PFSK-1 (cell line): Measurements from ENCODE around the gene EML1.

Source experiments
- FOXP2 ChIP-seq: optimal IDR thresholded peaks from 2 replicates; pipeline ENCODE3; 2011; ENCODE audit warnings: borderline replicate concordance, control low read depth, inconsistent platforms; ENCODE audit not compliant: insufficient read depth; ENCODE audit errors: extremely low read length, extremely low read depth
- POLR2AphosphoS5 ChIP-seq: IDR thresholded peaks from 2 replicates; pipeline ENCODE4 v1.6.1; 2012; ENCODE audit warnings: low read depth, mild to moderate bottlenecking, control low read depth, low read length, moderate library complexity
- REST ChIP-seq, 2 experiments: IDR thresholded peaks; 2 replicates each; pipeline versions ENCODE4 v1.6.1 to v1.8.0; 2011 to 2012; ENCODE audit warnings: low read depth in 2 of 2, low read length in 2 of 2, control low read depth in 1 of 2, inconsistent platforms in 1 of 2, mild to moderate bottlenecking in 1 of 2, moderate library complexity in 1 of 2; ENCODE audit not compliant: insufficient read depth in 1 of 2
- SIN3A ChIP-seq: IDR thresholded peaks from 2 replicates; pipeline ENCODE4 v1.6.1; 2012; ENCODE audit warnings: mild to moderate bottlenecking, low read length, moderate library complexity, borderline replicate concordance; ENCODE audit not compliant: insufficient read depth
- TAF1 ChIP-seq: IDR thresholded peaks from 2 replicates; pipeline ENCODE4 v1.6.1; 2012; ENCODE audit warnings: low read length, control low read depth, borderline replicate concordance; ENCODE audit not compliant: insufficient read depth

Gene EML1

GRCh38 chr14:99938896-99939295 lies 145.7 kb downstream of the EML1 start:
- TF ChIP-seq SIN3A (no peak), TAF1 (no peak), POLR2AphosphoS5 (no peak), REST (IDR thresholded peaks at IDR 0.05; ENCODE audit: insufficient read depth in 1 of 2, low read depth in 2 of 2, low read length in 2 of 2) (no peak), FOXP2 (no peak)

- TF ChIP-seq POLR2AphosphoS5, result no peak
- TF ChIP-seq TAF1, result no peak
- TF ChIP-seq FOXP2, result no peak
- no peak for TF ChIP-seq SIN3A
- no peak for TF ChIP-seq REST (IDR thresholded peaks at IDR 0.05; ENCODE audit: insufficient read depth in 1 of 2, low read depth in 2 of 2, low read length in 2 of 2)
Observed at GRCh38 chr14:99939421-99939820, 146.2 kb downstream of the EML1 start.

GRCh38 chr14:99940064-99940463 lies 146.9 kb downstream of the EML1 start:
- TF ChIP-seq REST (IDR thresholded peaks at IDR 0.05; ENCODE audit: insufficient read depth in 1 of 2, low read depth in 2 of 2, low read length in 2 of 2) (no peak), POLR2AphosphoS5 (no peak), FOXP2 (no peak), TAF1 (no peak), SIN3A (no peak)

DNA sequence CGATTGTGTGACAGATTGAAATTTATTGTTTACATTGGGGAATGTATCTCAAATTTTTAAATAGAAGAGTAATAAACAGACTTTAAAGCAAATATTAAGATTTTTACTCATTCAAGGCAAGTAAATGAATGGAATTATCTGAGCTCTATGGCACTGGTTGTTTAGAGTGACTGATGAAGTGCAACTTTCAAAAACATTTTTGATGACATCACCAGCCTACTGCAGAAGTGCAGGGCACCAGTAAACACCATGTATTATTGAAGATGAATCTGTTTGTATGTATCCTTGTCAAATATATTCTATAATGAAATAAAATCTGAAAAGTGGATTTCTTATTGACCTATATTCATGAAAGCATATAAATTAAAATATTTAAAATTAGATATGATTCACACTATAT lies 148.0 kb downstream of the EML1 start:
- TF ChIP-seq POLR2AphosphoS5 (no peak), FOXP2 (no peak), TAF1 (no peak), SIN3A (no peak), REST (IDR thresholded peaks at IDR 0.05; ENCODE audit: insufficient read depth in 1 of 2, low read depth in 2 of 2, low read length in 2 of 2) (no peak)

- TF ChIP-seq TAF1 (no peak), SIN3A (no peak), REST (IDR thresholded peaks at IDR 0.05; ENCODE audit: insufficient read depth in 1 of 2, low read depth in 2 of 2, low read length in 2 of 2) (no peak), FOXP2 (no peak), POLR2AphosphoS5 (no peak)
Observed at GRCh38 chr14:99943620-99944019, 150.4 kb downstream of the EML1 start.
